SU-DHL-6 (cell line): ENCODE measurements around the gene RBFOX2.

ENCODE experiments used
- H2AFZ ChIP-seq: fragments of 200-600 bp; sonication (generic); 2 replicates; pipeline ENCODE4 v1.6.1; 2014; ENCODE audit warnings: low read depth, mild to moderate bottlenecking, moderate library complexity, mixed read lengths, antibody characterized with exemption, low read length; ENCODE audit not compliant: severe bottlenecking
- H3F3A ChIP-seq: fragments of 200-600 bp; shearing (Covaris generic); 2 replicates; pipeline ENCODE4 v1.6.0; 2016; ENCODE audit warnings: antibody characterized with exemption, mild to moderate bottlenecking; ENCODE audit not compliant: insufficient read depth
- H3K27ac ChIP-seq: fragments of 200-600 bp; sonication (generic); 2 replicates; pipeline ENCODE4 v1.5.1; 2016; ENCODE audit warnings: low read depth, mild to moderate bottlenecking, low read length, moderate library complexity, mixed read lengths
- H3K27me3 ChIP-seq: fragments of 200-600 bp; sonication (generic), shearing (Covaris generic); 2 replicates; pipeline ENCODE4 v1.6.0; 2014; ENCODE audit warnings: mild to moderate bottlenecking, low read length
- H3K36me3 ChIP-seq: fragments of 200-600 bp; sonication (generic); 2 replicates; pipeline ENCODE4 v1.6.1; 2014; ENCODE audit warnings: mild to moderate bottlenecking, low read length, mixed read lengths
- H3K4me2 ChIP-seq: fragments of 300-600, 200-600 bp; shearing (Covaris generic), sonication (generic); 2 replicates; pipeline ENCODE4 v1.6.0; 2014; ENCODE audit warnings: low read length, low read depth, mild to moderate bottlenecking; ENCODE audit not compliant: poor library complexity, severe bottlenecking
- H3K4me3 ChIP-seq: fragments of 200-600 bp; sonication (generic); 2 replicates; pipeline ENCODE4 v1.5.1; 2014; ENCODE audit warnings: antibody characterized with exemption, low read length, mild to moderate bottlenecking, mixed read lengths; ENCODE audit not compliant: insufficient read depth, poor library complexity, severe bottlenecking
- H3K79me2 ChIP-seq: fragments of 200-600 bp; sonication (generic); 2 replicates; pipeline ENCODE4 v1.6.1; 2014; ENCODE audit warnings: mild to moderate bottlenecking, low read length, moderate library complexity; ENCODE audit not compliant: insufficient read depth
- H3K9ac ChIP-seq: fragments of 200-600 bp; sonication (generic); 2 replicates; pipeline ENCODE4 v1.7.0; 2014; ENCODE audit warnings: mild to moderate bottlenecking, low read length
- H3K9me2 ChIP-seq: fragments of 200-600 bp; sonication (generic); replicated peaks from 2 replicates; pipeline ENCODE4 v1.6.1; 2014; ENCODE audit warnings: low read length; ENCODE audit not compliant: insufficient read depth
- H3K9me3 ChIP-seq: fragments of 200-600 bp; sonication (generic); 2 replicates; pipeline ENCODE4 v1.6.1; 2014; ENCODE audit warnings: low read length, mixed read lengths; ENCODE audit not compliant: insufficient read depth
- H4K20me1 ChIP-seq: fragments of 200-600 bp; sonication (generic); 2 replicates; pipeline ENCODE4 v1.6.1; 2014; ENCODE audit warnings: low read depth, mild to moderate bottlenecking, antibody characterized with exemption, low read length, moderate library complexity, mixed read lengths
- CTCF ChIP-seq: fragments of 200-600 bp; sonication (generic); IDR thresholded peaks from one replicate; pipeline ENCODE4 v1.5.1; 2017; ENCODE audit warnings: antibody characterized with exemption, mild to moderate bottlenecking, low read length, moderate library complexity; ENCODE audit not compliant: insufficient read depth, poor library complexity, severe bottlenecking
- EZH2phosphoT487 ChIP-seq: fragments of 200-600 bp; sonication (generic), shearing (Covaris generic); conservative IDR thresholded peaks from 2 replicates; pipeline ENCODE4 v1.6.1; 2018; ENCODE audit warnings: mild to moderate bottlenecking, antibody characterized with exemption, low read length, moderate library complexity, mixed read lengths

RBFOX2 gene

GRCh38 chr22:35736166-35736565 is 292.5 kb downstream of the RBFOX2 start:
- no peaks in the 10 kb centered on the region for H3K9me3 ChIP-seq
- no peak overlapping the region for H3K4me2 ChIP-seq
- no peaks in the 10 kb centered on the region for H3K9me2 ChIP-seq
- no peaks in the 10 kb centered on the region for H3K36me3 ChIP-seq
- TF ChIP-seq EZH2phosphoT487 = no peak
- no peak for TF ChIP-seq CTCF
- no peak overlapping the region for H2AFZ ChIP-seq
- no peaks in the 10 kb centered on the region for H3K27me3 ChIP-seq
- H4K20me1 ChIP-seq = no peaks in the 10 kb centered on the region
- no peak overlapping the region for H3K27ac ChIP-seq
- peaks cover 9% of the 10 kb centered on the region; the same call in 1 of the 2 replicates for H3F3A ChIP-seq
- H3K79me2 ChIP-seq = no peaks in the 10 kb centered on the region
- no peak overlapping the region for H3K4me3 ChIP-seq
- H3K9ac ChIP-seq = no peak overlapping the region

GRCh38 chr22:35735542-35735941 is 293.1 kb downstream of the RBFOX2 start:
- Histone ChIP-seq H3K79me2 (no peaks in the 10 kb centered on the region), H3K4me3 (no peak overlapping the region), H4K20me1 (no peaks in the 10 kb centered on the region), H3K27ac (no peak overlapping the region), H2AFZ (no peak overlapping the region), H3K36me3 (no peaks in the 10 kb centered on the region), H3K27me3 (no peaks in the 10 kb centered on the region), H3K9me2 (no peaks in the 10 kb centered on the region), H3K9ac (no peak overlapping the region), H3F3A (0 out of 2 replicates have a peak, but pooled peaks cover 4% of the 10 kb centered on the region), H3K4me2 (no peak overlapping the region), H3K9me3 (no peaks in the 10 kb centered on the region)
- TF ChIP-seq CTCF (no peak), EZH2phosphoT487 (no peak)

DNA sequence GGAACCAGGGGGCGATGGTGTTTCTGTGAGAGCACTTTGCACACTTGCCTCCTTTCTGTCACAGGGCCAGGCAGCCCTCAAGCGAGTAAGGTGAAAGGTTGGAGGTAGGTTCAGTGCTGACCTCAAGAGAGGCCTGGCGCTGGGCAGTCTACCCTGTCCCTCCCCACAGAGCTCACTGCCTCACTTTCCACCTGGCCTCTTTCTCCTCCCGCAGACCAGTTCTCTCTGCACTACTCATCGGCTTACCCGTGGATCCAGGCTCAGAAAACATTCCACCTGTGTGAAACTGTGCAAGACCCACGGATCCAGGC is 294.2 kb downstream of the RBFOX2 start:
- Histone ChIP-seq H3K4me2 (no peak overlapping the region), H3K4me3 (no peak overlapping the region), H4K20me1 (no peaks in the 10 kb centered on the region), H3F3A (0 out of 2 replicates have a peak, but pooled peaks cover 3% of the 10 kb centered on the region), H3K27me3 (no peaks in the 10 kb centered on the region), H3K9me2 (no peaks in the 10 kb centered on the region), H2AFZ (no peak overlapping the region), H3K36me3 (no peaks in the 10 kb centered on the region), H3K9ac (no peak overlapping the region), H3K27ac (no peak overlapping the region), H3K9me3 (no peaks in the 10 kb centered on the region), H3K79me2 (no peaks in the 10 kb centered on the region)
- no peak for TF ChIP-seq EZH2phosphoT487
- TF ChIP-seq CTCF = no peak
